A673 (cell line): ENCODE data around the gene ADCY4. TPM values are rescaled to one million over a fixed set of nuclear protein-coding genes. Genes with fewer than 3 reads are reported as not detected.
A peak's percentile ranks its signal among the peaks of the same experiment; 100 is the strongest.

Experiments used
- BruUV-seq: library from RNA; stranded (reverse); fragments of 400-500 nt; replicated peaks from 2 replicates; lab custom pipeline; 2021; lab: Mats Ljungman, UMichigan
- CTCF ChIA-PET: fragments of 300-600 bp; sonication (Branson Sonifier 250); formaldehyde crosslinking; loops from one replicate; lab custom pipeline; 2022; ENCODE audit warnings: antibody characterized with exemption; lab: Charles Lee
- POLR2A ChIA-PET: fragments of 300-600 bp; sonication (Branson Sonifier 250); formaldehyde crosslinking; loops from one replicate; lab custom pipeline; 2022; ENCODE audit warnings: antibody characterized with exemption; ENCODE audit not compliant: low non-redundant PET; lab: Charles Lee
- DNase-seq: peaks from one replicate; pipeline ENCODE4 v3.0.0-alpha.2; 2015; ENCODE audit warnings: low spot score
- H3K27ac ChIP-seq: fragments of 200-600 bp; sonication (generic); 2 replicates; pipeline ENCODE4 v1.5.1; 2016; ENCODE audit warnings: mixed run types, low read depth, mild to moderate bottlenecking, mixed read lengths, antibody characterized with exemption, low read length; ENCODE audit not compliant: poor library complexity, severe bottlenecking
- H3K27me3 ChIP-seq: fragments of 200-600 bp; sonication (generic); replicated peaks from 2 replicates; pipeline ENCODE4 v1.6.1; 2017; ENCODE audit warnings: mixed run types, low read depth, mild to moderate bottlenecking, mixed read lengths, antibody characterized with exemption, low read length; ENCODE audit not compliant: insufficient read depth, poor library complexity
- H3K36me3 ChIP-seq: fragments of 200-600 bp; sonication (generic); 2 replicates; pipeline ENCODE4 v1.6.1; 2016; ENCODE audit warnings: mixed run types, mild to moderate bottlenecking, mixed read lengths, antibody characterized with exemption, low read length; ENCODE audit not compliant: insufficient read depth, poor library complexity, severe bottlenecking
- H3K4me1 ChIP-seq: fragments of 200-600 bp; sonication (generic); 2 replicates; pipeline ENCODE4 v1.6.1; 2017; ENCODE audit warnings: mixed run types, mild to moderate bottlenecking, mixed read lengths, antibody characterized with exemption, low read length; ENCODE audit not compliant: insufficient read depth, poor library complexity, severe bottlenecking
- H3K4me3 ChIP-seq: fragments of 200-600 bp; sonication (generic); 2 replicates; pipeline ENCODE4 v1.5.1; 2016; ENCODE audit warnings: low read depth, mixed run types, mild to moderate bottlenecking, mixed read lengths, low read length; ENCODE audit not compliant: poor library complexity, severe bottlenecking
- H3K9me3 ChIP-seq: fragments of 200-600 bp; sonication (generic); 2 replicates; pipeline ENCODE4 v1.6.1; 2016; ENCODE audit warnings: mixed run types, low read depth, mild to moderate bottlenecking, mixed read lengths, antibody characterized with exemption, low read length; ENCODE audit not compliant: poor library complexity, severe bottlenecking
- CTCF ChIP-seq: fragments of 300-800, 200-600 bp; sonication (generic); conservative IDR thresholded peaks from 2 replicates; pipeline ENCODE4 v1.5.1; 2017; ENCODE audit warnings: low read depth, mild to moderate bottlenecking, antibody characterized with exemption, low read length, moderate library complexity, mixed read lengths
- EZH2 ChIP-seq: fragments of 200-600 bp; sonication (generic); IDR thresholded peaks from 2 replicates; pipeline ENCODE4 v1.6.1; 2017; ENCODE audit warnings: borderline replicate concordance, low read depth, mild to moderate bottlenecking, mixed read lengths, antibody characterized with exemption, low read length; ENCODE audit not compliant: poor library complexity, severe bottlenecking
- intact Hi-C: fragments of 100-400 bp; cut with micrococcal nuclease; formaldehyde crosslinking; loops from one replicate; pipeline ENCODE4 v1.10.0; 2022; ENCODE audit not compliant: unreplicated experiment
- total RNA-seq: library from RNA; stranded (reverse); gene quantifications from 2 replicates; pipeline ENCODE4 v1.2.3, GENCODE V29; 2021

The ADCY4 gene
- total RNA-seq, 1 experiment from 2014 or later, result 0.84 TPM

GRCh38 chr14:24304019-24304387 lies 30.9 kb downstream of the ADCY4 start:
- ChIA-PET POLR2A (no interaction called here), CTCF (no interaction called here)
- no TSS peak for BruUV-seq
- Histone ChIP-seq H3K4me1 (no peaks in the 10 kb centered on the region), H3K27me3 (no peaks in the 10 kb centered on the region), H3K27ac (no peak overlapping the region), H3K9me3 (no peaks in the 10 kb centered on the region), H3K4me3 (no peak overlapping the region), H3K36me3 (peaks cover 46% of the 10 kb centered on the region)
- no peak for TF ChIP-seq EZH2
- no peak for TF ChIP-seq CTCF
- intact Hi-C loops, result no loop called here
- no peak for DNase-seq

- intact Hi-C loops, result no loop called here
- peaks cover 38% of the 10 kb centered on the region for H3K36me3 ChIP-seq
- DNase-seq, result no peak
- ChIA-PET POLR2A (interaction anchor here (0.5 to 1.1 kb wide), 3 partner anchors 9 to 314 kb away, joined by 4 read pairs; partner anchors contain the start of gene LTB4R2), CTCF (interaction anchor here (0.8 to 1.7 kb wide), 2 partner anchors 8 to 17 kb away, joined by 3 to 7 read pairs; no protein-coding TSS in a partner anchor)
- H3K9me3 ChIP-seq, result no peaks in the 10 kb centered on the region
- peak overlapping the region; percentile 92 for H3K4me3 ChIP-seq
- no peaks in the 10 kb centered on the region for H3K27me3 ChIP-seq
- H3K27ac ChIP-seq, result peak overlapping the region; percentile 82
- BruUV-seq, result no TSS peak
- TF ChIP-seq CTCF (no peak), EZH2 (no peak)
- H3K4me1 ChIP-seq, result no peaks in the 10 kb centered on the region
Measured at GRCh38 chr14:24300326-24300980, 34.4 kb downstream of the ADCY4 start.

- intact Hi-C loops, result loop anchor here (5.0 kb wide), 1 partner anchor 242 kb away; no protein-coding TSS in a partner anchor
- POLR2A ChIA-PET, result interaction anchor here (0.5 to 1.1 kb wide), 3 partner anchors 10 to 313 kb away, joined by 4 read pairs; partner anchors contain the start of gene LTB4R2
- peaks cover 29% of the 10 kb centered on the region for H3K36me3 ChIP-seq
- TF ChIP-seq CTCF (no peak), EZH2 (no peak)
- H3K27me3 ChIP-seq, result no peaks in the 10 kb centered on the region
- BruUV-seq, result TSS peak; percentile 64
- H3K9me3 ChIP-seq, result no peaks in the 10 kb centered on the region
- peak; percentile 90 for DNase-seq
- peak within 1 kb of the TSS; percentile 92 for H3K4me3 ChIP-seq
- peak within 1 kb of the TSS; percentile 82 for H3K27ac ChIP-seq
- no peaks in the 10 kb centered on the region for H3K4me1 ChIP-seq
- CTCF ChIA-PET, result interaction anchor here (0.8 to 1.7 kb wide), 3 partner anchors 9 to 57 kb away, joined by 3 to 9 read pairs (median 7); partner anchors contain the start of gene TINF2
Measured at GRCh38 chr14:24299255-24300191, 35.3 kb downstream of the ADCY4 start, which contains the start of the genes DHRS1 and NOP9. Gene DHRS1, minus strand, starts transcription at chr14:24299780. Its CDS starts 674 bp downstream, at chr14:24299106. Gene NOP9, plus strand, starts transcription at chr14:24299850. Its CDS starts 105 bp downstream, at chr14:24299955.
